SU-DHL-6 (cell line): ENCODE results near the gene ZNF100.

Source experiments
- EZH2phosphoT487 ChIP-seq: fragments of 200-600 bp; sonication (generic), shearing (Covaris generic); conservative IDR thresholded peaks from 2 replicates; pipeline ENCODE4 v1.6.1; 2018; ENCODE audit warnings: mild to moderate bottlenecking, antibody characterized with exemption, low read length, moderate library complexity, mixed read lengths
- TF ChIP-seq, protein P1 (sequence below): fragments of 200-600 bp; sonication (generic); IDR thresholded peaks from one replicate; pipeline ENCODE4 v1.5.1; 2017; ENCODE audit warnings: antibody characterized with exemption, mild to moderate bottlenecking, low read length, moderate library complexity; ENCODE audit not compliant: insufficient read depth, poor library complexity, severe bottlenecking

DNA sequence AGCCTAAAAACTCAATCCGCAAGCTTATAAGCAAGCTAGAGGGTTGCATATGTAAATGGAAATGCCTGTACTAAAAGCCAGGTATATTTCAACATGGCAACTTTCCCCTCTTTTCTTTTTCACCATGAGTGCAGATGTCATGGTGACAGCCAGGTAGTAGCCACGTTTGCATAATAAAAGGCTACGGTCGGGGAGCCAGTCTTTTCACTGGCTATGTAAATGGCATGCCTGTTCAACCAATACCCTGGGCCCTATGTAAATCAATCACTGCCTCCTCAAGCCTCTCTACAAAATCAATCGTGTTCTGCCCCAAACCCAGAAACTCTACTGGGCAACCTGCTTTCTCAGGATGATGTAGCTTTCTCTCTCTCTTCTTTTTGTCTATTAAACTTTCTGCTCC is 87.4 kb downstream of the ZNF100 start:
- TF ChIP-seq, protein P1, sequence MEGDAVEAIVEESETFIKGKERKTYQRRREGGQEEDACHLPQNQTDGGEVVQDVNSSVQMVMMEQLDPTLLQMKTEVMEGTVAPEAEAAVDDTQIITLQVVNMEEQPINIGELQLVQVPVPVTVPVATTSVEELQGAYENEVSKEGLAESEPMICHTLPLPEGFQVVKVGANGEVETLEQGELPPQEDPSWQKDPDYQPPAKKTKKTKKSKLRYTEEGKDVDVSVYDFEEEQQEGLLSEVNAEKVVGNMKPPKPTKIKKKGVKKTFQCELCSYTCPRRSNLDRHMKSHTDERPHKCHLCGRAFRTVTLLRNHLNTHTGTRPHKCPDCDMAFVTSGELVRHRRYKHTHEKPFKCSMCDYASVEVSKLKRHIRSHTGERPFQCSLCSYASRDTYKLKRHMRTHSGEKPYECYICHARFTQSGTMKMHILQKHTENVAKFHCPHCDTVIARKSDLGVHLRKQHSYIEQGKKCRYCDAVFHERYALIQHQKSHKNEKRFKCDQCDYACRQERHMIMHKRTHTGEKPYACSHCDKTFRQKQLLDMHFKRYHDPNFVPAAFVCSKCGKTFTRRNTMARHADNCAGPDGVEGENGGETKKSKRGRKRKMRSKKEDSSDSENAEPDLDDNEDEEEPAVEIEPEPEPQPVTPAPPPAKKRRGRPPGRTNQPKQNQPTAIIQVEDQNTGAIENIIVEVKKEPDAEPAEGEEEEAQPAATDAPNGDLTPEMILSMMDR = no peak
- no peak for TF ChIP-seq EZH2phosphoT487
